GM19023 (cell line): ENCODE data around the gene JUP.

Source experiments
- ATAC-seq: cut with Tn5 transposase; IDR thresholded peaks from one replicate; pipeline ENCODE4 v1.9.1; 2021; ENCODE audit warnings: mild to moderate bottlenecking, moderate library complexity; ENCODE audit not compliant: unreplicated experiment

Gene JUP

GRCh38 chr17:41724476-41725050 is 61.9 kb downstream of the JUP start:
- ATAC-seq = no peak

DNA sequence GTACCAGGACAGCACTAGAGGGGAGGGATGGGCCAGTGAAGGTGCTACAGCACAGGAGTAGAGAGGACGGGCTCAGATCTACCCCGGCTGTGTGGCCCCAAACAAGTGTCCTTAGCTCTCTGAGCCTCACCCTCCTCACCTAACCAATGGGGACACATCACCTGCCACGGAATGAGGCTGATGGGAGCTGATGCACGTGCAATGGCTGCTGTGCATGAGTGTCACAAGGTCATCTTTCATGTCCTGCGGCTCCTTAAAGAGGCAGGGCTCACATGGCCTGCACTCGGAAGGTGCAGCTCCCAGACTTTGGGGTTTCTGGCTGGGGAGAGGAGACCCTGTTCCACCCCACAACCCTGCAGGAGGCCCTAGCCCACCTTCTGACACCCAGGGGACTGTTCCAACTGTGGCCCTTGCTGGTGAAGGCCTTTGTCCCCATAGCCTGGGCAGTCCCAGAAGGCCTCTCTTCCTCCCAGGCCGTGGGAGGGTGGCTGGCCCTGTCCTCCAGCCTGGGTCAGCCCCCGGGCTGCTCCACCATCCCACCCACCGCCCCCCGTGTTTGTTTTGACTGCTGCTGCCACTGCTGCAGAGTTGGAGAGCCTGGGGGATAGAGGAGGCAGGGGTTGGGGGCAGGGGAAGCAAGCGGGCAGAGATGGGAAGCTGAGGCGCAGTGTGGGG is 62.6 kb downstream of the JUP start:
- no peak for ATAC-seq

GRCh38 chr17:41722231-41722630 is 64.3 kb downstream of the JUP start:
- ATAC-seq = no peak

- no peak for ATAC-seq
Measured at GRCh38 chr17:41718287-41718645, 68.2 kb downstream of the JUP start.

DNA sequence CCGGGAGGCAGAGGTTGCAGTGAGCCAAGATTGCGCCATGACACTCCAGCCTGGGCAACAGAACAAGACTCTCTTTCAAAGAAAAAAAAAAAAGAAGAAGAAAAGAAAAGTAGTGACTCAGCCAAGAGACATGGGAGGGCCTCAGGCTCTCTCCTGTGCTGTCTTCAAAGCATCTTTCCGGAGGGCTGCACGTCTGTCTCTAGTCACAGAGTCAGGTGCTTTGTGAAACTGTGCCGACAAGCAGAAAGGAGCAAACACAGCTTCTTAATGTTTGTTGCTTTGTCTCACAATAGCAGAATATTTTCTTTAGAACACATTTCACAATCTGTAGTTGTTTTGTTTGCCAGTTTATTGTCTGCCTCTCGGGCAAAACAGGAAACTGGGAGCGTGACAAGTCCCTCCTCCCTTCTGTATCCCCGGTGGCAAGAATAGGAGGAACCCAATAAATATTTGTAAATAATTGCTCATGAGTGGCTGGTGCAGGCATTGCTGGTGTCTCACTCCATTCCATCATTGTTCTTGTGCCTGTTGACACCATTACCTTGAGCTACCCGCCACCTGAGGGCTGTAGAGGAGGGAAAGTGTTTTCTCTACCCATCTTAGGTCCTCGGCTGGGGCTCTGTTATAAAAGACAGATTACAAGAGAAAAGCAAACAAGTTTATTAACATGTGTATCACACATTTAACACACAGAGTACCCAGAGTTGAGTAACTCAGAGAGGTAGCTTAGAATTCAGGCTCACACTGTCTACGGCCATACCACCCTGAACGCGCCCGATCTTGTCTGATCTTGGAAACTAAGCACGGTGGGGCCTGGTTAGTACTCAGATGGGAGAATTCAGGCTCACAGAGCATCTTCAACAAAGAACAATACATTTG is 68.9 kb downstream of the JUP start:
- ATAC-seq = no peak

GRCh38 chr17:41711669-41712400 is 74.7 kb downstream of the JUP start, which contains the start of gene GAST:
Gene GAST, plus strand, starts transcription at chr17:41712331. Its CDS starts 3,106 bp downstream, at chr17:41715437.
- no peak for ATAC-seq

- no peak for ATAC-seq
Measured at GRCh38 chr17:41710472-41711090, 75.9 kb downstream of the JUP start.

DNA sequence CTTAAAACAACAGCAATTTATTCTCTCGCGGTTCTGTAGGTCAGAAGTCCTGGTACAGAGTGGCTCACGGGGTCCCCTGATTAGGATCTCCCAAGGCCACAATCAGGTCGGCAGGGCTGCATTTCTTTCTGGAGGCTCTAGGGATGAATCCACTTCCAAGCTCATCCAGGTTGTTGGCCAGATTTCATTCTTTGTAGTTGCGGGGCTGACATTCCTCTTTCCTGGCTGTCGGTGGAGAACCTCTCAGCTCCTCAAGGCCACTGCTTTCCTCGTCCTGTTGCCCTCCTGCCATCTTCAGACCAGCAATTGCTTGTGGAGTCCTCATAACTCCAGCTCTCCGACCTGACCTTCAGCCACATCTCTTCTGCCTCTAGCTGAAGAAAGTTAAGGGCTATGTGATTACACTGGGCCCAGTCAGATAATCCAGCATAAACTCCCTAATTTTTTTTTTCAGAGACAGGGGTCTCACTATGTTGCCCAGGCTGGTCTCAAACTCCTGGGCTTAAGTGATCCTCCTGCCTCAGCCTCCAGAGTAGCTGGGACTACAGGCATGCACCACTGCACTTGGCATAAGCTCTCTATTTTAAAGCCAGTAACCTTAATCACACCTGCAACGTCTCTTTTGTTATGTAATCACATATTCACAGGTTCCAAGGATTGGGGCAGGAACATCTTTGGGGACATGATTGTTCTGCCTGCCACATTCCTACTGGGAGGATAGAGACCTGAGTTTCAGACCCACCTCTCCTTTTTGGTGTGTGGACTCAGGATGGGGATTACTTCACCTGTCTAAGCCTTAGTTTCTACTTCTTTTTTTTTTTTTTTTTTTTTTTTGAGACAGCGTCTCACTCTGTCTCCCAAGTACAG is 78.5 kb downstream of the JUP start:
- no peak for ATAC-seq

DNA sequence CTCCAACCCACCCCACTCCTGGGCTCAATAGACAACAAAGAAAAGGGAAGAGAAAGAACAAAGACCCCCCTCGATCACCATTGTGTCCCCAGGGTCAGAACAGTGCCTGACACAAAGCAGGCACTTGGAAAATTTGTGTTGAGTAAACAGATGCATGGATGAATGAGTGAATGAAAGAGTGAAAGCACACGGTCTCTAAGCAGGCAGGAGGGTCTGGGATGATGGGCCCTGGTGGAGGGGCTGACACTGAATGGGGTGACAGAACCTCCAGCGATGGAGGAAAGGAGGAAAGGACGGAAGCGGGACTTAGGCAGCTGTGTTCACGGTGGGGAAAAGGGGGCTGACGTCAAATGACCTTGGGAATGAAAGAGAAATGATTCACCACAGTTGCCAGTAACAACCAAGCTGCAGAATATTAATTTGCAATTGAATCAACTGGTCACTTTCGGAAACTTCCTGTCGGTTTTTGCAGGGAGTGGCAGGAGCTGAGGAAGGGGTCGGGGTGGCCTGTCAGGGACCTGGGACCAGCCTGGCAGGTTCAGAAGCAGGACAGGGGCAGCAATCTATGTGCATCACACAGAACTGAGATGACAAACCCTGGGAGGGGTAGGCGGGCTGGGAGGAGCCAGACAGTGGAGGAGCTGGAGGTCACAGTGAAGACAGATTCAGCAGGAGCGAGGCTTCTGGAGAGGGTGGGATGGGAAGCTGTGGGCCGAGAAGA is 81.1 kb downstream of the JUP start:
- ATAC-seq = no peak
